ENCODE results near the gene PATL1.
"Not testable (repeated sequence)": the region's sequence is repeated elsewhere in the genome, so short reads cannot be mapped to it uniquely, and the experiment has no call there.

Gene PATL1

DNA sequence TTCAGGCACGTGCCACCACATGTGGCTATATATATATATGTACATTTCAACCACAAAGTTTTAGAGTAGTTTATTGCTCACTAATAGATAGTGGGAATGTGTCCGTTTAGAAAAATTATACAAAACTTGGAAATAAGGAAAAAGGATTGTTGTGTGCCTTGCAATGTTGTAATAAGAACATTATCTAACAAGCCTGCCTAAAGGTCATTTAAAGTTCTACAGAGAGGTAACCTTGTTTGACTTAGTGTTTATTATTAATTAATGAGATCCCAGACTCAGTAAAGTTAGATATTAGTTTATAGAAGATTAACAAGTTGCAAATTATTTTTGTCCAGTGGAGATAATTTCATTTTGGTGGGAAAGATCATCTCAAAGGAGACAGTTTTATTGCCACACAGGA lies 5.5 kb upstream of the PATL1 start:
- no peak for DNase-seq (ENCODE audit: low read depth)

DNA sequence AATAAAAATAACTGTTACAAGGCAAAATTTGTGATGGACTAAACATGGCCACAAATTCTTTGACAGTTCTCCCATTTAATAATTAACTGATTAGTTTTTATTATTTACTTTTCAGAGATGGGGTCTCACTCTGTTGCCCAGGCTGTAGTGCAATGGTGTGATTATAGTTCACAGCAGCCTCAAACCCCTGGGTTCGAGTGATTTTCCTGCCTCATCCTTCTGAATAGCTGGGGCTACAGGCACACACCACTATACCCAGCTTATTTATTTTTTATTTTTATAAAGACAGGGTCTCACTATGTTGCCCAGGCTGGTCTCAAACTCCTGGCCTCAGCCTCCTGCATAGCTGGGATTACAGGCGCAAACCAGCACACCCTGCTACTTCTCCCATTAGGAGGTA lies 4.5 kb upstream of the PATL1 start:
- DNase-seq (ENCODE audit: low read depth), result no peak

DNA sequence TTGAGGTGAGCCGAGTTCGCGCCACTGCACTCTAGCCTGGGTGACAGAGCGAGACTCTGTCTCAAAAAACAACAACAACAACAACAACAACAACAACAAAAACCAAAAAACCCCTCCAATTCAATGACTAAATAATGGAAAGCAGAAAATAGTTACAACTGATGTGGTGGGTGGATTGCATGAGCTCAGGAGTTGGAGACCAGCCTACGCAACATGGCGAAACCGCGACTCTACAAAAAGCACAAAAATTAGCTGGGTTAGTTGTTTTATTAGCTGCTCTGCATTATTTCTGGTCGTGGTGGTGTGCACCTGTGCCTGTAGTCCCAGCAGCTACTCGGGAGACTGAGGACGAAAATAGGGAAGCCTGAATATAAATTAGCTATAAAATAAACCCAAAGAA lies 2.6 kb upstream of the PATL1 start:
- DNase-seq (ENCODE audit: low read depth), result no peak

GRCh38 chr11:59669611-59670009 lies 773 bp upstream of the PATL1 start:
- DNase-seq (ENCODE audit: low read depth), result no peak

DNA sequence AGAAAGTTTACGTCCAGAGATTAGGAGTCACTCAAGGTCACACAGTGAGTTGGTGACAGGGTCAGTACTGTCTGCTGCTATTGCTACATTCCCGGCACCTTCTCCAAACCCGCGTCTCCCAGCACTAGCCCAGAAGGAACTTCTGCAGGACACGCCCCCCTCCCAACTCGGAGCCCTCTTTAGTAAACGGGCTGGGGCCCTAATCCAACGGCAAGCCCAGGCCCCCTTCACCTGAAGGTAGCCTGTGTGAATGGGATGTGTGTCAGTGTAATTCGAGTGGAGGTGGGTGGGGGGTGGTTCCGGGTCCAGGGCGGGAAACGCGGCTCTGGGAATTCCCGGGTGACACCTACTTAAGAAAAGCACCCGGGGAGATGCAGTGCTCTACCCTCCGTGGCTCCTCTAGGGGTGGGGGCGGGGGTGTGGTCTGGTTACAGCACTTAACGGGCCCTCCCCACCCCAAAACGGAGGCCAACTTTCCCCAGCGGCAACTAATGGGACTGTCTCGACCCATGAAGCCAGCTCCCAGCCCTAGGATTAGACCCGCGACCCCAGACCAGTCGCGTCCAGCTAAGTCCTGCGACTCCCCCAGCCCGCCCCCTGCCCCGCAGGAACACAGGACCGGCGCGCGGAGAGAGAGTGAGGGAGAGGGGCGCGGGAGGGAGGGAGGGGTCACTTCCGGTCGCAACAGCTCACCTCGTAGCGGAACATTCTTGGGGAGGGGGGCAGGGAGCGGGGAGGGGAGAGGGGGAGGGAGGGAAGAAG lies 468 bp downstream of the PATL1 start:
- DNase-seq (ENCODE audit: low read depth), result no peak

- DNase-seq (ENCODE audit: low read depth), result no peak
Observed at GRCh38 chr11:59667812-59668187, 1.0 kb downstream of the PATL1 start.

DNA sequence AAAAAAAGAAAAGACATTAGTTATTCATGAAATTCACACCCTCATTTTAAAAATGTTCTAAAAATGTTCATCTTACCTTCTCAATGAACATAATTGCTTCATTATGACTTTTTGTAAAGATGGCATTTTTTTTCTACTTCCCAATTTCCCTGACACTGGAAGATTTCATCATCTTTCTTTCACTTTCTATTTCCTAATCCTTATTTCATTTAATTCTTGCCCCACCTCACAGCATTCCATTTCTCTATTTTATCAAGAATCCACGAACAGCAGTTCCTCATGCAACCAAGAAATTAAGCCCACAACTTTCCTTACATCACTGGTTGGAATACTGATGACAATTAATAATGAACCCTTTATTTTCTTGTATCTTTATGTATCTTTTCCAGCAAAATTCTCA lies 1.9 kb downstream of the PATL1 start:
- no peak for DNase-seq (ENCODE audit: low read depth)

DNA sequence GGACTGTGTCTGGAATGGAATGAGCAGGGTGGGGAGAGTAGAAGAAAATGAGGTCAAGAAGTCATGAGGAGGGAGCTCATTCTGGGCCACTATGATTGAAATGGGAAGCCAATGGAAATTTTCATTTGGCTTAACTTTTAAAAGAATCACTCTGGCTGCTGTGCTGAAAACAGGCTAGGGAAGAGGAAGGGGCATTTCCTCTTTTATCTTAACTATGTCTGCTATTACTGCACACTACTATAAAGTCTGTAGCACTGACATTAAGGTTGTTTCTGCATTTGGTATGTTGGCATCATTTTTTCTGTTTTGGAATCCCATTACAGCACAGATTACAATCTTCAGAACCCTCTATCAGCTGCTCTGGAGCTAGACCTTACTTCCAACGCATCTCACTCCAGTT lies 8.2 kb downstream of the PATL1 start:
- DNase-seq (ENCODE audit: low read depth), result no peak

DNA sequence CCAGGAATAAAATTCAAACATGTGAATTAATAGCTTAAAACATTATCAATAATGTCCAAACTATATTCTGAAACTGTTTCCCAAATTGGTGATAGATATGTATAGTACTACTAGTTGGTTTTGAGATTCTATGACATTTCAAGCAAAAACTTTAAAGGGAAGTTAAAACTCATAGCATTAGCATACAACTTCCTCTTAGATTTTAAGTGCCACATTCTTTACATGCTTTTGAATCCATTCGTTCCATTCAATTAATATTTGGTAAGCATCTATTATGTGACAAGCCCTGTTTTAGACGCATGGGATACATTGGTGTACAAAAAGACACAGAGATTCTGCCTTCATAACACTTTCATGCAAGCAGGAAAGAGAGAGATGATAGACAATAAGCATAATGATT lies 8.9 kb downstream of the PATL1 start:
- DNase-seq (ENCODE audit: low read depth), result no peak

- DNase-seq (ENCODE audit: low read depth), result no peak
Observed at GRCh38 chr11:59658036-59658435, 10.8 kb downstream of the PATL1 start.

DNA sequence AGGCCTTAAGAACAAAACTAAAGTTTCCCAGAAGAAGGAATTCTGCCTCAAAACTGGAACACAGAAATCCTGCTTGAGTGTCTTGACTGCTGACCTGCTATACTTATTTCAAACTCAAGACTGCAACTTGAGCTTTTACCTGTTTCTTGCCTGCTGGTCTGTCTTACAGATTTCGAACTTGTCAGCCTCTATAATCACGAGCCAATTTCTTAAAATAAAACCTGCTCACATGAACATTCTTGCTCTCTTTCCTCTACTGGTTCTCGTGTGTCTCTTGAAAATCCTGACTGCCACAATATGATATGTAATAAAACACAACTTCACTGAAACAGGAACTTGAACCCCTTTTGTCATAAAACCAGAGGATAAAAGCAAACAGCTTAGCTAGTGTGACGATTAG lies 13.9 kb downstream of the PATL1 start:
- no peak for DNase-seq (ENCODE audit: low read depth)

DNA sequence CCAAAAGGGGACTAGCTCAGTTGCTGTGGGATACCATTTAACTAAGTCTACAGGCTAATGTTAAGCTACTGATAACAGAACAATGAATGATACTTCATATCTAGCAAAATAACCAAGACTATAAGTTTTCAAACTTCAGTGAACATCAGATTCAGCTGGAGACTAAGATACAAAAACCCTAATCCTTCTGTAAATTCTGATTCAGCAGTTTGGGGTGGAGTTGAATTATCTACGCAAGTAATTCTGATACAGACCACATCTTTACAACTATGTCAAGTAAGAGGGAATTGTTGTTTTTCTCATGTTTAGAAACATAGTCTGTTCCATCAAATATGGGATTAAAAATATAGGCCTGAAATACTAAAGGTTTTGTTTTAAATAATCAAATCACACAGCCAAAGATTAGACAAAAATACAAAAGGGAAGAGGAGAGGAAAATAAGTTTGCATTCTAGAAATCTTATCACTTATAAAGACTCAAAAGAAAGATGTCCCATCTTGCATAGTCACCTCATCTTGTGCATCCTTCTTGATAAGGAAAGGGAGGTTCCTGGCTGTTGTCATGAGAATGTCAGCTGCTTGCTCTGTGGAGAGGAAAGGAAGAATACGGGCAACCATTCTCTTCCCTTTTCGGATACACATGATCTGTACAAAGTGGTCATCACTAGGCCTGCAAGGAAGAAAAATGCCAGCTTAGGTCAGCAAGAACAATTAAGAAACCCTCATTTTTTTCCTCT lies 21.4 kb downstream of the PATL1 start:
- DNase-seq (ENCODE audit: low read depth), result peak; percentile 56

DNA sequence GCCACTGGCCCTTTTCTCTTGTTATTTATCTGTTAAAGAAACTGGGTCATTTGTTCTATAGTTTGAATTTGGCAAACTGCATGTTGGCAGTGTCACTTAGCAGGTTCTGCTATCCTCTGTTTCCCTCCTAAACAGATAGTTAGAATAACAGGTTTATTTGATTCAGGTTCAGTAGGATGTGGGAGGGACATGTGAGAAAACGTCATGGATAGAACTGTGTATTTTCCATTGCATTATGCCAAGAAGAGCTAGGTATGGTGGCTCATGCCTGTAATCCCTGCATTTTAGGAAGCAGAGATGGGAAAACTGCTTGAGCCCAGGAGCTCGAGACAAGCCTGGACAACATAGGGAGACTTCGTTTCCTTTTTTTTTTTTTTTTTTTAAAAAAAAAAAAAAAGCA lies 24.3 kb downstream of the PATL1 start:
- no peak for DNase-seq (ENCODE audit: low read depth)

DNA sequence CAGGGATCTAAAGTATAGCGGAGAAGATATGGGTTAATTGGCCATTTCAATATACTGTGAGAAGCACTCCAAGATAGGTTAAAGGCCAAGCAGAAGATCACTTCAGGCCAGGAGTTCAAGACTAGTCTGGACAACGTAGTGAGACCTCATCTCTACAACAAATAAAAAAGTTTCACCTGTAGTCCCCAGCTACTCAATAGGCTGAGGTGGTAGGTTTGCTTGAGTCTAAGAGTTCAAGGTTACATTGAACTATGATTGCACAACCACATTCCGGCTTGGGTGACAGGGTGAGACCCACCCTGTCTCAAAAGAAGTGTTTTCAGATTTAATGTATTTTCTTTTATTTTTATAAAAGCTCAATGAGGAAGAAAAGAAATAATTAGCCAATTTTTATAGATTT lies 25.4 kb downstream of the PATL1 start:
- DNase-seq (ENCODE audit: low read depth), result no peak

GRCh38 chr11:59641156-59641555 lies 27.7 kb downstream of the PATL1 start:
- DNase-seq (ENCODE audit: low read depth), result no peak

- no peak for DNase-seq (ENCODE audit: low read depth)
Observed at GRCh38 chr11:59630493-59630892, 38.3 kb downstream of the PATL1 start.

- DNase-seq (ENCODE audit: low read depth), result no peak
Observed at GRCh38 chr11:59629996-59630395, 38.8 kb downstream of the PATL1 start.

- not testable (repeated sequence) for DNase-seq (ENCODE audit: low read depth)
Observed at GRCh38 chr11:59626969-59627368, 41.9 kb downstream of the PATL1 start.

- DNase-seq (ENCODE audit: low read depth), result no peak
Observed at GRCh38 chr11:59625703-59626102, 43.1 kb downstream of the PATL1 start.

GRCh38 chr11:59617876-59618275 lies 51.0 kb downstream of the PATL1 start:
- DNase-seq (ENCODE audit: low read depth), result no peak

DNA sequence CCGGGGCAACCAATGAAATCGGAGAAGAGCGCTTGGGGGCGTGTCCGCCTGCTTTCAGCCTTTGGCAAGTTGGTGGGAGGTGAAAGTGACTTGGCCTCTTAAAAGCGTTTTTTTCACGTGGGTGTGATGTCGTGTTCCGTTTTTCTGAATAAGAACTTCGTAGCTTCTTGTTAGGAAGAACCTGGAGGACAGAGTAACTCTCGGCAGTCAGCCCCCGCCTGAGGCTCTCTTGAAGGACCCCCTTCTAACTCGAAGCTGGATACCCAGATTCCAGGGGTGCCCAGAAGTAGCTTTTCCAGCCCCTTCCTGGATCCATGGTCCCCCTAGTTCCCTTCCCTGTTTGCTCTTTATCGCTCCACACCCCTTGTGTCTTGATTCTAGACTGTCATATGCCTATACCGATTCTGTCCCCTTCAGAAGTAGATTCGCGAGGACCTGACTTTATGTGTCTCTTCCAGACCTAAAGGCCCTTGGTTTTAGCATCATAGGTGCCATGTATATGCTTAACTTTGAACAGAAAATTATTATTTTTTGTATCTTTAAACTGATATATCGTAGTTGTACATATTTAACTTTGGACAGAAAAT lies 52.3 kb downstream of the PATL1 start:
- DNase-seq (ENCODE audit: low read depth), result no peak

DNA sequence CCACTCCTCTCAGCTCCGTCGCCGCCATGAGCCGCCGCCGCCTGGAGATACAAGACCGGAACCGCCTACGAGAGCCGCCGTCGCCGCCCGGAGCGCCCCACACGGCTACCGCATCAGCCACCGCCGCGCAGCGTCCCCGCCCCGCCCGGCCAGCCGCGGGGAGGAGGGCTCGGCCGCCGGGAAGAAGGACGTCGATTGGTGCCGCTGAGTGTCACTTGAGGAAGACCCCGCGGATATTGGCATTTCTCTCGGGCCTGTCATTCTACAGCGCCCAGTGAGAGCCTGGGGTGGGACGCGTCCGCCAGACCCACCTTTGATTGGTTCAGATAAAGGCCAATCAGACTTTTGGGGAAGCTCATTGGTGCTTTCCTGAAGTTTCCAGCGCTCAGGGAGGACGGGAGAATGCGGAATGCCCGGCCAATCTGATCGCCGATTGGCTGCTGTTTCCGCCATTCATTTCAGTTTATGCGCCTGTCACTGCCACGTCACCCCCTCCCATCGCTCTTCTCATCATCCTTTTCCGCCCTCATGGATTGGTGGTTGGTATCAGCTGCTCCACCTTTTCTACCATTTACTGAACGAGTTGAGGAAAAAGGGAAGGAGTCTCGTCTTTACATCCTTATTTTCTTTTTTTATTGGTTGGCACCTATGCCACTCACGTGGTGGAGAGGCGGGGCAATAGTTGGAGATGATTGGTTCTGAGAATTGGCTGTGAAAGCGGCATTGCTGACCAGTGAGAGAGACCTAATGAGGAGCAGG lies 53.0 kb downstream of the PATL1 start, which contains the start of gene OSBP:
OSBP (minus strand) TSS at position 138 of the 759 bp plus-strand sequence; CDS start at position 28, 110 bp downstream.
- DNase-seq (ENCODE audit: low read depth), result peak; percentile 96

All from CMK (cell line).